Activated CD4-positive, CD25-positive, alpha-beta regulatory T cell (primary cell): ENCODE results near the gene CLSTN2.

ENCODE experiments used
- DNase-seq, 4 experiments: peaks; one replicate each; lab custom pipeline; 2025; lab: John Stamatoyannopoulos, UW

CLSTN2 gene

DNA sequence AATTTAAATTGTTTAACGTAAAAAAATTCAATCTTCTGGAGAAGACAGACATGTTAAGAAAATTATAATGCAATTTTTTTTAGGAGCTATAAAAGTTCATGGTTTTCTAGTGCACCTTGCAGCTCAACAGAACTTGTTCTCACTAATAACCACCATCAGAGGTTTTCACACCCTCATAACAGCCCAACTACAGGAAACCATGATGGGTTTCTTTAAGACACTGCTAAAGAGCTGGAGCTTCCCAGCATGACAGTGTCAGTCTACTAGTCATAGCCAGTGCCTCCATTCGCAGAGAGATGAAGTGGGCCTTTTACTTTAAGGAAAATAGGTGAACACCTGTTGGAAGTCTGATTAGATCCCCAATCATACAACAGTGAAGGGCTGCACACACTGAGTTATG lies 518.8 kb downstream of the CLSTN2 start:
- no peak for DNase-seq

DNA sequence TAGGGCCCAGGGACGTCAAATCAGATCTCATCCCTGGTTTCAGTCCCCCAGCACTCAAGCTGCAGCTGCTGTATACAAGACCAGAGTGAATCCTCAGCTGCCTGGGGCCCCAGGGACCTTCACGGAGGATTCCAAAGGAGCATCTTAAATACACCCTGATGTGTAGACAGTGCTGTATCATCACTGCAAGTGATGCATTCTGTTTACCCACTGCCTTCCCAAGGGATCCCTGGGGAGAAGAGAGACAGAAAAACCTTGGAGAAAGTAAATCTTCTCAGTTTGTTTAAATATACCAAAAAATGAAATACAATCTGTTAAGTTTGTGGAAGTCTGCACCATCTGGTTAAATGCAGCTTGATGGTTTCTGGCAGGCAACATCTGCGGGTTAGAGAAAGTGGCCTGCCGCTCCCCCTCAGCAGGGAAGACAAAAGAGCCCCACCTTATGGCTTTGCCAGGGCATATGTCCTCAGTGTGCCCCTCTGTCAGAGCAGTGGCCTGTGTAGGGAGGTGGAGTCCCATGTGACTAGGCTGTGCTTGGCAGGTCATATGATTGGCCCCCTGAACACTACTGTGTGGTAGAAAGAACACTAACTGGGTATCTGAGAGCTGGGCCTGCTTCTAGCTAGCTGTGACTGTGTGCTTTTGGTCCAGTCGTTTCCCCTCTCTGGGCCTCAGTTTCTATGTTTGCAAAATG lies 520.7 kb downstream of the CLSTN2 start:
- no peak for DNase-seq

DNA sequence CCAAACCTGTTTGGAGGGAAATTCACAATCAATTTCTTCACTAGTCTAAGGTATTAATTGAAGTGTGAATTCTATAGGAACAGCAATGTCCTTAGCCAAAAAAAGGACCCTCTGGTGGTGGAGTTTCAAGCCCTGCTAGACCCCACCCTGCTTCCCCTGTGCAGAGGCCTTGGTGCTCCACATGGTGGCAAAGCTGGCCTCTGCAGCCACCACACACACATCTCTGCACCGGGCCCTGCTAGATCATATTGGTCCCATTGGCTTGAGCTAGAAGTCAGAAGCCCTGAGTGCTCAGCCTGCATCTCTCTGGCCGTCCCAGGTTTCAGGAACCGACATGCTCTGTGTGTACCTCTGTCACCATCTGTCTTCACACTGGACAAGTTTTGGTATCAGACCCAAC lies 522.0 kb downstream of the CLSTN2 start:
- DNase-seq, result no peak

DNA sequence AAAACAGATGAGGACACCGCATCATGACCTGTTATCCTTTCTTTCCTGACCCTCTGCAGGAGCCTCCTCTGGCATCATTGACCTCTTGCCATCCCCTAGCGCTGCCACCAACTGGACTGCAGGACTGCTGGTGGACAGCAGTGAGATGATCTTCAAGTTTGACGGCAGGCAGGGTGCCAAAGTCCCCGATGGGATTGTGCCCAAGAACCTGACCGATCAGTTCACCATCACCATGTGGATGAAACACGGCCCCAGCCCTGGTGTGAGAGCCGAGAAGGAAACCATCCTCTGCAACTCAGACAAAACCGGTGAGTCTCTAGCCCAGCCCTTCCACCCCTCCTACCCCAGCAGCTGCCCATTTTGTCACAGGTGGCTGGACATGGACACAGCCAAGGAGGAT lies 524.5 kb downstream of the CLSTN2 start:
- DNase-seq, result no peak

DNA sequence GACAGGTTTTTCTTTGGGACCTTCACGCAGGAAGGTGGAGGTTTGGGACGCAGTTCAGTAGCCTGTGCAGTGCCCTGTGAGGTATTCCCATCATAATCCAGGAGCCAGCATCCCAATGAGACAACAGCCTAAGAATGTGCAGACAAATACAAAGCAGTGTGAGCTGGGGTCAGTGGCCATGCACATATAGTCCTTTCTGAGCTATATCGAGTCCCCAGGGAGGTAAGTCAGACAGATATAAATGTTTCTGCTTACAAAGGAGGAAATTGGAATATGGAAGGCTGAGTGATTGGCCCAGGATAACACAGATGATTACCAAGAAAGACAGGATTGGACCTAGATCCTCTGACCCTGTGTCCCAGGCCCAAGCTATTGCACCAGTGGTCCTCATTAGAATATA lies 526.3 kb downstream of the CLSTN2 start:
- no peak for DNase-seq

DNA sequence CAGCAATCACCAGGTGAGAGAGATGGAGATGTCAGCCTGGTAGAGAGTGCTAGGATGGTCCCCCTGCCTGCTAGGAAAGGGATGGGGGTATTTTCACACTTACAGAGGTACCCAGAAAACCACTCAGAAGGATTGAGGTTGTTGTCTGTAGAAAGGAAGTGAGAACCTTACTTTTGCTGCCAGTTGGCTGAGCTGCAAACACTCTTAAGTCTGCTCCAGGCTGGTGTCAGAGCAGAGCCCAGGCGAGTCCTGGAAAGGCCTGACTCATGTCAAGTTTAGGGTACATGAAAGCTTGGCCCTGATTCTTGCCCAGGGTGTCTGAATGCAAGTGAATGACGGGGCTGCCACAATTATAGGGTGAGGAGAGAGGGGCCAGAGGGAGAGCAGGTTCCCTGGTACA lies 528.4 kb downstream of the CLSTN2 start:
- no peak for DNase-seq

DNA sequence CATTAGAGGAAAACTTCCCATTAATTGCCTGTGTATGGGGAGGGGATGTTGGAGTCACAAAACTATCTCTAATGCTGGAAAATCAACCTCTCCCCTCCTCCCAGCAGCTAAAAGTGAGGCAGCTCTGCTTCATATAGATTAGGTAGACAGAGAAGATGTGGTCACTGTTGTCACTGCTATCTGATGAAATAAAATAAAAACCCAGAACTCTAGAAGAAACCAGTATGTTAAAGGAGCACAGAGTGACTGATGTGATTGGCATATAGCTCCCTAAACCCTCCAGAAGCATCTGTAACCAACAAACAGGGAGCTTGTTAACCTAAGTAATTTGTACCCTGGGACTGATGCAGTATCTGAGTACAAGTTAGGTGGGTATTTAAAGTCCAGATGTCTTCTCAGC lies 531.0 kb downstream of the CLSTN2 start:
- no peak for DNase-seq

DNA sequence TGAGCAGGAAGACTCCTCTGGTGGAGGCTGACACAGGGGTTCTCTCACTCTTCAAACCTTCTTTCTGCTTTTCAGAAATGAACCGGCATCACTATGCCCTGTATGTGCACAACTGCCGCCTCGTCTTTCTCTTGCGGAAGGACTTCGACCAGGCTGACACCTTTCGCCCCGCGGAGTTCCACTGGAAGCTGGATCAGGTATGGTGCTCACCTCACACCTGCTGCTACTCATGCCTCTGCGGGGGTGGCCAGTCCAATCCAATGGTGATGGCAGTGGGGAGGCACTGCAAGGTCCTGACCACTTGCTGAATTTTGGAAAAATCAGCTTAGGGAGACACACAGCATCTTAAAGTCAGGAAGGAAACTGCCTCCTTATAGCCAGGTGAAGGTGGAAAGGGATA lies 531.5 kb downstream of the CLSTN2 start:
- DNase-seq, result no peak

DNA sequence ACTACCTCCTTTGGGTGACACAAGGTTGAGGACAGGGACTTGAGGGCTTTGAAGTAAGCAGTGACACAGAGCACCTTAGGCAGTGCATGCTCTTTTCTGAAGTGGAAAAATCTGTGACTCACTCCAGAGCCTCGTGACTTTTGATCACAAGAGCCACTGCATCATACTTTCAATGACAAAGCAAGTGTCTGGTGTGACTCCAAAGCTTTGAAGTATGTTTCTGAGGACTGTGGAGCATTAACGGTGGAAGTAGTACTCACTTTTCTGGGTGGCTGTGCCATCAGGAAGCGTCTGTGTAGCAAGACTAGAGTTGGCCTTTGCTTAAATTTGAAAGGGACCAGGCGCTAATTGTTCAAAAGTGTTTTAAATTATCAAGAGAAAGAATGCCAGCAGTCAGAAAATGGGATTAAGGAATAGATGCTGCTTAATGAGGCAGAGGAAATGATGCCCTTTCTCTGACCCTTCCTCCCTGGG lies 532.2 kb downstream of the CLSTN2 start:
- no peak for DNase-seq

DNA sequence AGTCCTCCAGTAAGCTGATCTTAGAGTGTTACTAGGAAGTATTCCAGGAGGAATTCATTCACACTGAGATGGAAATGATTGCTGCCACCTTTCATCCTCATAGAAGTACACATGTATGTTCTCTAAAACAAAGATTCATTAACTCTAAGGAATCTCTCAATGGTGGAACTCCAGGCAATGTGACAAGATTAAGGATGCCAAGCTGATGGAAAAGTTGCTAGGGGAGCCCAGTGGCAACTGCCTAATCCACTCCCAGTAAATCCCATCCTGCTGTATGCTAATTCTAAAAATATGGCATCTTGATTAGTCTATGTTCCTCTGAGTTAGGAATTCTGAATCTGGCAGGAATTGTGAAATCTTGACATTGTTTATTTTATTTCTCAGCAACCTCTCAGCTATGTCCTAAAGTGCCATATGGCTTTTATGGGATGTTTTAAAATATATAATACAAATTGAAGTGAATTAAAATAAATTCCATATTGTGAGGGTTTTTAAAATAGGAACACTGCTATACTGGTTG lies 532.9 kb downstream of the CLSTN2 start:
- no peak for DNase-seq

DNA sequence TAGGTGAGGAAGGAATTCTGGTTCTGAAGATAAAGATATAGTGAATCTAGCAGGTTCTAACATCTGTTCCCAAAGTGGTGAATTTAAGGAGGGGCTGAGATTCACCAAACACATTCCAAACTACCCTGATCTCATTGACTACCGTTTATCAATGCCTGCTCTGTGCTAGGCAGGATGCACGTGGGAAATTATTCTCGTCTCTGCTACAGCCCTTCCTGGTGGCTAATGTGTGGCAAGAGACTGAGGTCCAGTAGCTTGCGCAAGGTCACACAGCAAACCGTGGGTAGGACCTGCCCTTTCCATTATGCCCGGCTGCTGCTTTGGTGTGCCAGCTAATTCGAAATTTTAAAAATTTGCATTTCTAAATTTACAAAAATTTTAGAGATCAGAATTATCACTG lies 533.4 kb downstream of the CLSTN2 start:
- DNase-seq, result no peak

DNA sequence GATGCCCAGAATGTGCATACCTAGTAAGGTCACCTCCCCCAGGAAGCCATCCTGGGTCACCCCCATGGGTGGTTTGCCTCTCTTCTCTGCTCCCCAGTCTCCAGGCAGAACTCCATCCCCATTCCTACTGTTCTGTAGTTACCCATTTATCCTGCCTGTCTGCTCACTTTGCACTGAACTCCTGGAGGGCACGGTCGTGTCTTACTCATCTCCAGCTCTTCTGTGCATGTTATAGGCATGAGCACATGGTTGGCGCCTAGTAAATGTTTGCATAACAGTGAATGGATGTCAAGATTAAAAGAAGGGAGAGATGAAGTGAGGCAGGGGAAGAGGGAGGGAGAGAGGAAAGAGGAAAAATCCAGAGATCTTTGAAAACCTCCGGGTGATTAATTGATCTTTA lies 534.5 kb downstream of the CLSTN2 start:
- no peak for DNase-seq

DNA sequence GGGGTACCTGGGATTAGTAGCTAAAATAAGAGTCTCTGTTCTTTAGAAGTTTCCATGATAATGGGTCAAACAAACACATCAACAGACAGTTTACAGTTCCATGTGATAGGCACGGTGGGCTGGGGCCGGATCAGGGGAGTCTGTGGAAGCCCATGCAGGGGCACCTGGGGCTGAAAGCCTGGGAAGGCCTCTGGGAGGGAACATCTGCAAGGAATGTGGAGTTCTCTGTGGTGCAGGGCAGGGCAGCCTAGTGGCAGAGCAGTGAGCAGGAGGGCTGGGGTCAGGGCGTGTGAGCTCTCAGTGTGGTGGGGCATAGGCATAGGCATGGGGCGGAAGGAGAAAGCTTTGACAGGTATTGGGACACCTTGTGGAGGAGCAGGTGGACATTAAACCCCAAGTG lies 535.2 kb downstream of the CLSTN2 start:
- DNase-seq, result no peak

DNA sequence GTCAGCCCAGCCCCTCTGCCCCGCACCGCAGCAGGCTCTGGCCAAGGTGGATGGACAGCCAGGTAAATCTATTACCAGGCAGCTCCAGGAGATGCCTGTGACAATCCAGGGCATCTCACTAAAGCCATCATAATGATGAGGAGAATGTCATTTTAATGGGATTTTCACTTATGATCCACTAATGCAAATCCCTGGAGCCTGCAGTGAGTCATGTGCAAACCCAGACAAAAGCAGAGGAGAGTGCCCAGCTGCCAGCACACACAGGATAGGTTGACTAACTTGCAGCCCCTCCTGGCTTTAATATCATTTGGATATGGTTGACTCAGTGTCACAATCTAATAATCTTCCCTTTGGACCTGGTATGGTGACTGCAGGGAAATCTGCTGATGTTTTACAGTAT lies 536.0 kb downstream of the CLSTN2 start:
- no peak for DNase-seq

DNA sequence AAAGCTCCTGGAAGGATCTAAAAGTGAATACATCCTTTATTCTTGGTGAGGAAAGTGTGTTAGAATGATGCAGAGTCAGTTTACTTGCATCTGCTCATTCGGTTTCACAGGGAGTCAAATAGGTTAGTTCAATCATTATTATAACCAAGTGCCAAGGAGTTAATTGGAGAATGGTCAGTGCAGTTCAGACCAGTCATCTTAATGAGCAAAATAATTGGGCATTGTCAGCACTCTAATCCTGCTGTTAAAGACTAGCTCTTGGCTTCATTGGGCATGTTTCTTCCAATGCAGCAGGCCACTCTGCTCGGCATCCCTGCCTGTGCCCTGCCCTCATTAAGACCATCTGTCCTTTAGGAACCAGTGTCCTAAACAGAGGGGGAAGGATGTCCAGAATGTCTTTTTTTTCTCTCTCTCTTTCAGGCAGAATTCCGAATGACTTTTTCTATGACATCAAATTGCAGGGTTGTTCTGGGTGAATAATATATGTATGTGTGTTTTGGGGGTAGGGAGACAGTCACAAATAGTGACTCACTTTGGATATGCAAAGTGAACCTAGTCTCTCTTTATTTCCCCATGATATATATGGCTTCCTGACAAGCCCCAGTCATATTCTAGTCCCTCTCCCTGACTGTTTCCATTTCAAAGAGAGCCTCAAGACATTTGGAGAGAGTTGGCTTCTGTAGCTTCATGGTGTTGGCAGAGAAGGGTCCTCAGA lies 537.5 kb downstream of the CLSTN2 start:
- DNase-seq, result no peak

DNA sequence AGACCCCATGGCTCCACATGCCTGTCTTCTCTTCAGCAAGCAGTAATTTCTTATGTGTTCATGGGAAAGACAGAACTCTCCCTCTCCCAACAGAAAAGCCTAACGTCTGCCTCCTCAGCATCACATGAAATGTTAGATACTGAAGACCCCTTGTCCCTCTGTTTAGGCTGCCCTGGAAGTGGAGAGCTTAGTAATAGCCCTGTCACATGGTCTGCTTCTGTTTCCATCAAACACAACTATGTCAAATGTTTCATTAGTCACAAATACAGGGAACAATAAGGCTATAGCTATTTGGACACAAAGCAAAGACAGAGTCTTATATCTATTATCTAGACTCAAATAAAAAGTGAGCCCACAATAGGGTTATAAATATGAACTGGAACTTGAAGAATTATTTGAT lies 552.6 kb downstream of the CLSTN2 start:
- DNase-seq, result no peak

DNA sequence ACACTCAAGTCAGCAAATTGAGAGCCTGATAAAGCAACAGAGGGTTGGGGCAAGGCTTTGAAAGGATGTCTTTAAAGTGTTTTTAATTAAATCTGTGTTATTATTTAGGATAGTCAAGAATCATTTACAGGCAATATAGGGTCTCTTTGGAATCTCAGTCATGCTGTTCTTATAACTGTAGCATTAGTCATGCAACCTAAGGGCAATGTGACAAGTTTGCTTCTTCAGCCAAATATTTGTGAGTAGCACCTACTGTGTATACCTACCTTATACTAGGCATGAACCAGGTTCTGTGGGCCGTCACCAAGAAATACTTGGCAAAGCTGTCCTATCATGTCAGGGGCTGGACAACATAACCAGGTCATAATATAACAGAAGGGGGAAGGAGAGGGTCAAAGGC lies 558.3 kb downstream of the CLSTN2 start:
- no peak for DNase-seq

DNA sequence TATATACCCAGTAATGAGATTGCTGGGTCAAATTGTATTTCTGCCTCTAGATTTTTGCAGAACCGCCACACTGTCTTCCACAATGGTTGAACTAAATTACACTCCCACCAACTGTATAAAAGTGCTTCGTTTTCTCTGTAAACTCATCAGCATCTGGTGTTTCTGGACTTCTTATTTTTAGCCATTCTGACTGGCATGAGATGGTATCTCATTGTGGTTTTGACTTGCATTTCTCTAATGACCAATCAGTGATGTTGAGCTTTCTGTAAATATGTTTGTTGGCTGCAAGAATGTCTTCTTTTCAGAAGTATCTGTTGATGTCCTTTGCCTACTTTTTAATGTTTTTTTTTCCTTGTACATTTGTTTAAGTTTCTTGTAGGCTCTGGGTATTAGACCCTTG lies 560.0 kb downstream of the CLSTN2 start:
- DNase-seq, result no peak

DNA sequence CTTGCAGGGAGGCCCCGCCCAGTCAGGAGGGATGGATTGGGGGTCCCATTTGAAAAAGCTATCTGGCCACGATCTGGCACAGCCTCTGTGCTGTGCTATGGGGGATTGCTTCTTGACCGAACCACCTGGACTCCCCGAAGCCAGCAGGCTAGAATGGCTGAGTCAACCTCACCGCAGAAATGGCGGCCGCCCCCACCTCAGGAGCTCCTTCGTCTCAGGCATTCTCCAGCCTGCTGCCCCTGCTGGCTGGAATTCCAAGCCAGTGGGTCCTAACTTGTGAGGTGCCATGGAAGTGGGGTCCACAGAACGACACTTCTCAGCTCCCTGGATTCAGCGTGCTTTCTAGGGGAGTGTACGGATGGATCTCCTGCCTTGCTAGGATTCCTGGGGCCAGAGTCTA lies 562.3 kb downstream of the CLSTN2 start:
- no peak for DNase-seq

DNA sequence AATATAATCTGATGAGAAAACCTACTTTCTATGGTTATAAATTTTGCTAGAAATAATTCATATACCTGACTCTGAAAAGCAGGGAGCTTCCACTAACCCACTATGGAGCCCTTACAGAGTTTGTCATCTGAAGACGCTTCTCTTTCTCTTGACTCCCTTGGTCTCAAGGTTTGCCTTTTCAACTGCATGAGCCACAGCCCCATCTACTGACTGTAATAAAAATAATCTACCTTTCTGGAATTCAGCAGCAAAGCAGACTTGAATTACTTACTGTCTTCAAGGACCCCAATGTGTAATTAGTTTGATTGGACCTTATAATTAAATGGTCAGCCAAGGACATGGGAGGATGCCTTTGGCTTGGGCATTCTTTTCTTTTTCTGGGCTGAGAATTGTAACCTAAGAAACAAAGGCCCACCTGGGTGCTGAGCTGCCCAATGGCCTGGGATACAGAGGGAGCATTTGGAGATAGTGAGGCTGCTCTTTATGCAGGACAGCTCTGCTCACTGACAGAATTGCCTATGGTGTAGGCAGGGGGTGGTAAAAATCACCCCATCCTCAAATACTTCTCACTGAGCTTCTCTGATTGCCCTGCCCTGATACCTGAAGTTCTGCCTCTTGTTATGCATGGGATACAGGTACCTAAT lies 564.3 kb downstream of the CLSTN2 start:
- DNase-seq, result no peak

DNA sequence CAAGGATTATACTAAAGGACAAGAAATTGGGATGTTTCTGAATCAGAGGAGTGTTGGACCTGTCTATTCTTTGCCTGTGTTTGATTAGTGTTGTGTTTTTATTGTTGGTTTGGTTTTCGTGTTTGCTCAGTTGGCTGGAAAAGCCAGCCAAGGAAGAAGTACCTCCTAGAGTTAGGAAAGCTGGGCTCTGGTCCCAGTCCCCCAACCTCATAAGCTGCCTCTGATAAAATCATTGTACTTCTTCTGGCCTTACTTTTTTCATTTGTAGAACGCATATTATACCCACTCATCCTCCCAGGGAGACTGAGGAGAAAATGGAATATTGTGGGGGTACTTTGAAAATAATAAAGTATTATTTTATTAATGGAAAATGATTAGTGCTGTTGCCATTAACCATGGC lies 565.5 kb downstream of the CLSTN2 start:
- DNase-seq, result no peak

DNA sequence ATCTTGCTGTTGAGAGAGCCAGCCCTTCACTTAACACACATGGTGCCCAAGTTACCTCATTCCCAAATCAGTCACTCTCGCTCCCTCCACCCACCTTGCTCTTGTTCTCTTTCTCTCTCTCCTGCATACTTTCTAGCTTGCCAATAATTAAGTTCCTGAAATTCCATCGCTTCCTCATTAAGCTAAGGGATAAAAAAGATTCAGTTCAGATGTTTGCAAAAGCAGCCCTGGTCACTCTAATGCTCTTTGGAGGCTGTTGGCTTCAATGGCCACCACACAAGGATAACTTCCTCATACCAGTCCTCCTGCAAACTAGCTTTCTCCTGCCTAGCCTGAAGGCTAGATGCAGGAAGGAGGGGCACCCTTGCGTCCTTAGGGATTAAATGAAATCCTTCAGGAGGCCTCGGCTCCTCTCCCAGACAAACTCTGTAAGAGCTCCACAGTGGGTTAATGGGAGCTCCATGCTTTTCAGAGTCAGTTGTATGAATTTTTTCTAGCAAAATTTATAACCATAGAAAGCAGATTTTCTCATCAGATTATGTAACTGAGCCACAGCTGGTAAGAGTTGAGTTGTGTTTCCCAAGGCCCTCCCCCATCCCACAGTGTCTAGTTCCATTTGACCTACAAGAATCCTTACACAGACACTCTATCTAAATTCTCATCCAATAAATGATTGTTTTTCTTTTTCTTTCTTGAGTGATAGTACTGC lies 566.2 kb downstream of the CLSTN2 start:
- no peak for DNase-seq
